HL-60 (cell line): Measurements from ENCODE around the gene SNAI1.
"Not testable (repeated sequence)": the region's sequence is repeated elsewhere in the genome, so short reads cannot be mapped to it uniquely, and the experiment has no call there.

Source experiments
- DNase-seq, 2 experiments: peaks; one replicate each; pipeline ENCODE4 v3.0.0-alpha.2; 2010 to 2020; ENCODE audit warnings: low read depth in 1 of 2, low spot score in 1 of 2
- H3K27ac ChIP-seq: fragments of 250-450 bp; sonication (Bioruptor Pico); replicated peaks from 2 replicates; pipeline ENCODE4 v1.5.1; 2020; ENCODE audit warnings: mild to moderate bottlenecking, moderate library complexity
- H3K27me3 ChIP-seq: fragments of 250-450 bp; sonication (Bioruptor Pico); 2 replicates; pipeline ENCODE4 v1.5.1; 2021; ENCODE audit warnings: mild to moderate bottlenecking, moderate library complexity; ENCODE audit not compliant: insufficient read depth, poor library complexity, severe bottlenecking
- H3K4me3 ChIP-seq: replicated peaks from 2 replicates; pipeline ENCODE4 v1.5.1; 2011; ENCODE audit warnings: mild to moderate bottlenecking, control low read depth, low read length; ENCODE audit not compliant: insufficient read depth
- CTCF ChIP-seq: IDR thresholded peaks from one replicate; pipeline ENCODE4 v1.5.1; 2011; ENCODE audit warnings: low read length, control low read depth, inconsistent platforms; ENCODE audit not compliant: insufficient read depth
- GABPA ChIP-seq: IDR thresholded peaks from 2 replicates; pipeline ENCODE4 v1.6.1; 2012; ENCODE audit warnings: low read depth
- POLR2AphosphoS5 ChIP-seq: IDR thresholded peaks from 2 replicates; pipeline ENCODE4 v1.6.1; 2012; ENCODE audit warnings: low read depth
- SPI1 ChIP-seq: IDR thresholded peaks from 2 replicates; pipeline ENCODE4 v1.6.1; 2012; ENCODE audit warnings: low read depth, mild to moderate bottlenecking, borderline replicate concordance
- TF ChIP-seq, protein P1 (sequence below): IDR thresholded peaks from 2 replicates; pipeline ENCODE4 v1.6.1; 2012; ENCODE audit warnings: low read depth; ENCODE audit not compliant: insufficient replicate concordance

Gene SNAI1

GRCh38 chr20:49970498-49970897 lies 12.3 kb upstream of the SNAI1 start:
- Histone ChIP-seq H3K27me3 (no peaks in the 10 kb centered on the region), H3K4me3 (no peak overlapping the region), H3K27ac (no peak overlapping the region)
- DNase-seq = no peak
- no peak for TF ChIP-seq CTCF
- TF ChIP-seq, protein P1, sequence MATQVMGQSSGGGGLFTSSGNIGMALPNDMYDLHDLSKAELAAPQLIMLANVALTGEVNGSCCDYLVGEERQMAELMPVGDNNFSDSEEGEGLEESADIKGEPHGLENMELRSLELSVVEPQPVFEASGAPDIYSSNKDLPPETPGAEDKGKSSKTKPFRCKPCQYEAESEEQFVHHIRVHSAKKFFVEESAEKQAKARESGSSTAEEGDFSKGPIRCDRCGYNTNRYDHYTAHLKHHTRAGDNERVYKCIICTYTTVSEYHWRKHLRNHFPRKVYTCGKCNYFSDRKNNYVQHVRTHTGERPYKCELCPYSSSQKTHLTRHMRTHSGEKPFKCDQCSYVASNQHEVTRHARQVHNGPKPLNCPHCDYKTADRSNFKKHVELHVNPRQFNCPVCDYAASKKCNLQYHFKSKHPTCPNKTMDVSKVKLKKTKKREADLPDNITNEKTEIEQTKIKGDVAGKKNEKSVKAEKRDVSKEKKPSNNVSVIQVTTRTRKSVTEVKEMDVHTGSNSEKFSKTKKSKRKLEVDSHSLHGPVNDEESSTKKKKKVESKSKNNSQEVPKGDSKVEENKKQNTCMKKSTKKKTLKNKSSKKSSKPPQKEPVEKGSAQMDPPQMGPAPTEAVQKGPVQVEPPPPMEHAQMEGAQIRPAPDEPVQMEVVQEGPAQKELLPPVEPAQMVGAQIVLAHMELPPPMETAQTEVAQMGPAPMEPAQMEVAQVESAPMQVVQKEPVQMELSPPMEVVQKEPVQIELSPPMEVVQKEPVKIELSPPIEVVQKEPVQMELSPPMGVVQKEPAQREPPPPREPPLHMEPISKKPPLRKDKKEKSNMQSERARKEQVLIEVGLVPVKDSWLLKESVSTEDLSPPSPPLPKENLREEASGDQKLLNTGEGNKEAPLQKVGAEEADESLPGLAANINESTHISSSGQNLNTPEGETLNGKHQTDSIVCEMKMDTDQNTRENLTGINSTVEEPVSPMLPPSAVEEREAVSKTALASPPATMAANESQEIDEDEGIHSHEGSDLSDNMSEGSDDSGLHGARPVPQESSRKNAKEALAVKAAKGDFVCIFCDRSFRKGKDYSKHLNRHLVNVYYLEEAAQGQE = no peak
- TF ChIP-seq GABPA = no peak
- TF ChIP-seq POLR2AphosphoS5 = no peak
- no peak for TF ChIP-seq SPI1

GRCh38 chr20:49973981-49974380 lies 8.8 kb upstream of the SNAI1 start:
- TF ChIP-seq POLR2AphosphoS5 (no peak), CTCF (no peak), GABPA (no peak), SPI1 (no peak)
- TF ChIP-seq, protein P1 = no peak
- Histone ChIP-seq H3K27me3 (no peaks in the 10 kb centered on the region), H3K4me3 (no peak overlapping the region), H3K27ac (no peak overlapping the region)
- DNase-seq = no peak

DNA sequence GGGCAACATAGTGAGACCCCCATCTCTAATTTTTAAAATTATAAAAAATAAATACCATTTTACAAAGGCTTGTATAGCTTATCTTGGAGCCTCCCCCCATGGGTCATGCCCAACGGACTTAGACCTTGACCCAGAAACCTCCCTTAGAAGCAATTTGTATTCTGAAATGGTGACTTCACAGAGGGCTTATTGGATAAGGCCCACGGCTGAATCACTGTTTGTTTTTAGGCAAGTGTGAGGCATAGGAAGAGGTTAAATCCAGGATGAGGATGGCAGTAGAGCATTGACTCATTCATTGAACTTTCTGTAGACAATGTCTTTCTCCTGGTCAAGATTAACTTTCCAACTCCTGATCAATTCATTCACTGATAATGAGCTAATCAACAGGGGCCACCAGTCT lies 6.2 kb upstream of the SNAI1 start:
- H3K27me3 ChIP-seq = no peaks in the 10 kb centered on the region
- TF ChIP-seq SPI1 = no peak
- no peak for TF ChIP-seq POLR2AphosphoS5
- TF ChIP-seq CTCF = no peak
- TF ChIP-seq, protein P1 = no peak
- no peak for TF ChIP-seq GABPA
- no peak overlapping the region for H3K4me3 ChIP-seq
- H3K27ac ChIP-seq = no peak overlapping the region
- no peak for DNase-seq

DNA sequence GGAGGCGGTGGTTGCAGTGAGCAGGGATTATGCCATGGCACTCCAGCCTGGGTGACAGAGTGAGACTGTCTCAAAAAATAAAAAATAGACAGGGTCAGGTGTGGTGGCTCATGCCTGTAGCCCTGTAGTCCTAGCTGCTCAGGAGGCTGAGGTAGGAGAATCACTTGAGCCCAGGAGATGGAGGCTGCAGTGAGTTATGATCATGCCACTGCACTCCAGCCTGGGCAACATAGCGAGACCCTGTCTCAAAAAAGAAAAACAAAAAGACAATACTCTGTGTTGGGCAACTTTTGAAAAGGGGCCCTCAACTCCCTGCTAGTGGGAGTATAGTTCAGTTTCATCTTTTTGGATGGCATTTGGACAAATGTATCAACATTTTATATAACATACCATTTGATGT lies 5.0 kb upstream of the SNAI1 start:
- not testable (repeated sequence) for H3K4me3 ChIP-seq, DNase-seq, H3K27ac ChIP-seq, H3K27me3 ChIP-seq
